A549 (cell line): ENCODE results near the gene EIF4G3.

ENCODE experiments used
- CTCF ChIP-seq: fragments of >200 bp; sonication (Bioruptor Twin); formaldehyde crosslinking; IDR thresholded peaks from 3 replicates; pipeline ENCODE4 v1.5.1; 2016
- MAX ChIP-seq: IDR thresholded peaks from 2 replicates; pipeline ENCODE4 v1.6.1; 2012
- NR3C1 ChIP-seq: fragments of >200 bp; sonication (Bioruptor Twin); formaldehyde crosslinking; IDR thresholded peaks from 3 replicates; pipeline ENCODE4 v1.6.1; 2017
- POLR2A ChIP-seq: IDR thresholded peaks from 2 replicates; pipeline ENCODE4 v1.6.1; 2012; ENCODE audit warnings: mild to moderate bottlenecking, low read length
- RCOR1 ChIP-seq: fragments of 150-350 bp; IDR thresholded peaks from 2 replicates; pipeline ENCODE4 v1.6.1; 2014; ENCODE audit warnings: antibody characterized with exemption, low read length, low read depth
- REST ChIP-seq: fragments of 200-600 bp; sonication (generic); IDR thresholded peaks from 2 replicates; pipeline ENCODE4 v1.6.1; 2016; ENCODE audit warnings: antibody characterized with exemption, mild to moderate bottlenecking, moderate library complexity
- RFX5 ChIP-seq: fragments of 450-650 bp; IDR thresholded peaks from 2 replicates; pipeline ENCODE4 v1.7.1; 2014; ENCODE audit warnings: antibody characterized with exemption, mild to moderate bottlenecking, moderate library complexity

DNA sequence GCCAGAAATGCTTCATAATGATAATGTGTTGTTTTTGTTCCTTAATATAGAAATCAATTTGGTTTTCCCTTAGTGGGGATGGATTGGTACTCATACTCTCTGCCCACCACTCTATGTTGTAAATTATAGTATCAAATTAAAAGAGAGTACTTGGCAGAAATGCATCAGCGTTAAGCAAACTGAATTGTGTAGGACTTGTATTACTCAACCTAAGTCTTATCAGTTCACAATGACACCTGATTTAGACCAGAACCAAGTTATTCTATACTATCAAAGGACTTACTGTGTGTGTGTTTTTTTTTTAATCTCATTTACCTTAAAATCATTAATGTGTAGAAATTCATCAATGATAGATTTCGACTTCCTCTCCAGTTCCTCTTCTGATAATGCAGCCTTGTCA, 327.6 kb downstream of the EIF4G3 start:
- TF ChIP-seq MAX (no peak), REST (no peak), CTCF (no peak), RFX5 (no peak), POLR2A (no peak), RCOR1 (no peak), NR3C1 (no peak)
